ENCODE data around the gene ATF4. TPM values are rescaled to one million over a fixed set of nuclear protein-coding genes. Genes with fewer than 3 reads are reported as not detected.

ATF4 gene
- total and polyA plus RNA-seq, 2 of the 13 experiments (the other 11 are each of a cell fraction or from before 2014, with no cell fraction given) = 486 to 1,297 TPM

DNA sequence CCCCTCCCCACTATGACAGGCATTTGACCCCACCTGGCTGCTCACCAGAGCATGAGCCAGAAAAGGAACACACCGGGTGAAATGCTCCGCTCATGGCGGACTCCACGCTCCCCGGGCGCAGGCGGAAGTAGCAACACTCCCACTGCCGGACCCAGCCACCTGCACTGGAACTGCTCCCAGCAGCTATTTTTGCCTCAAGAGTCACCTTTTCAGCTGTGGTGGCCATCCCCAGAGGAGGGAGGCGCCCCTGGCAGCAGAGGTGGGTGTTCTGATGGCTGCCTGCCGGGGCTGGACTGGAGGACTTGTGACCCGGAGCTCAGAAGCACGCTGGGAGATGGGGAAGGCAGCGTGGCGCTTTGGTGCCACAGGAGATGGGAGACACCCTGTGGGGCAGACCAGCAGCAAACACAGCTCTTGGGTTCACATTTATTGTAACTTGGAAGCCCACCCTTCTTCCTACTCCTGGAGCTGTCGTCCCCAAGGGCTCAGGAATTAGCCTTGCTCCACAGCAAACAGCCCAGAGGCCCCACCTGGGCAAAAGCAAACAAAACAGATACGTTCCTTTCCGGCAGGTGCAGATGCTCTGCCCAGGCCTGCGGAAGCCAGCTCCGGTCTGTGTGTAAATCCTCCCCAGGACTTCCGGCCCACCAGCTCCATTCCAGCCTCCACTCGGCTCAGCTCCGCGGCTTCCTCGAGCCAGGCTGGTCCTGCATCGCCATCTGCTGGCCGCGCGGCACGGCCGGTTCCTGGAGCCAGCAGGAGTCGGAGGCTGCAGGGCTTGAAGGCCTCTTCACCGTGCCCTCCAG, 8.5 kb downstream of the ATF4 start (continued):
- TF ChIP-seq, protein P1, sequence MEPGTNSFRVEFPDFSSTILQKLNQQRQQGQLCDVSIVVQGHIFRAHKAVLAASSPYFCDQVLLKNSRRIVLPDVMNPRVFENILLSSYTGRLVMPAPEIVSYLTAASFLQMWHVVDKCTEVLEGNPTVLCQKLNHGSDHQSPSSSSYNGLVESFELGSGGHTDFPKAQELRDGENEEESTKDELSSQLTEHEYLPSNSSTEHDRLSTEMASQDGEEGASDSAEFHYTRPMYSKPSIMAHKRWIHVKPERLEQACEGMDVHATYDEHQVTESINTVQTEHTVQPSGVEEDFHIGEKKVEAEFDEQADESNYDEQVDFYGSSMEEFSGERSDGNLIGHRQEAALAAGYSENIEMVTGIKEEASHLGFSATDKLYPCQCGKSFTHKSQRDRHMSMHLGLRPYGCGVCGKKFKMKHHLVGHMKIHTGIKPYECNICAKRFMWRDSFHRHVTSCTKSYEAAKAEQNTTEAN (CRISPR knock-in tag; conservative IDR thresholded peaks at IDR 0.05) = no peak; the same call in 1 of the 2 replicates
- TF ChIP-seq, protein P2, sequence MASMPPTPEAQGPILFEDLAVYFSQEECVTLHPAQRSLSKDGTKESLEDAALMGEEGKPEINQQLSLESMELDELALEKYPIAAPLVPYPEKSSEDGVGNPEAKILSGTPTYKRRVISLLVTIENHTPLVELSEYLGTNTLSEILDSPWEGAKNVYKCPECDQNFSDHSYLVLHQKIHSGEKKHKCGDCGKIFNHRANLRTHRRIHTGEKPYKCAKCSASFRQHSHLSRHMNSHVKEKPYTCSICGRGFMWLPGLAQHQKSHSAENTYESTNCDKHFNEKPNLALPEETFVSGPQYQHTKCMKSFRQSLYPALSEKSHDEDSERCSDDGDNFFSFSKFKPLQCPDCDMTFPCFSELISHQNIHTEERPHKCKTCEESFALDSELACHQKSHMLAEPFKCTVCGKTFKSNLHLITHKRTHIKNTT (CRISPR knock-in tag; IDR thresholded peaks at IDR 0.05) = no peak
- TF ChIP-seq ZNF180 (CRISPR knock-in tag; IDR thresholded peaks at IDR 0.05; ENCODE audit: borderline replicate concordance, low read depth) (no peak), ZNF124 (CRISPR knock-in tag; IDR thresholded peaks at IDR 0.05) (peak; percentile 86), ELF1 (CRISPR knock-in tag; IDR thresholded peaks at IDR 0.05) (peak; percentile 84), WIZ (CRISPR knock-in tag; IDR thresholded peaks at IDR 0.05) (no peak), ATAD3A (CRISPR knock-in tag; IDR thresholded peaks at IDR 0.05) (no peak), JUND (CRISPR knock-in tag; IDR thresholded peaks at IDR 0.05) (no peak), IKZF4 (CRISPR knock-in tag; IDR thresholded peaks at IDR 0.05; ENCODE audit: borderline replicate concordance, low read depth, not compliant biosample characterization) (peak; percentile 68), TEAD2 (CRISPR knock-in tag; IDR thresholded peaks at IDR 0.05) (peak; percentile 55; the same call in 1 of the 2 replicates), ZNF557 (CRISPR knock-in tag; IDR thresholded peaks at IDR 0.05) (no peak), TAF15 (IDR thresholded peaks at IDR 0.05; ENCODE audit: low read depth, low read length, poor library complexity, severe bottlenecking) (no peak), ATRX (CRISPR knock-in tag; IDR thresholded peaks at IDR 0.05; ENCODE audit: borderline replicate concordance) (no peak), RARA (CRISPR knock-in tag; IDR thresholded peaks at IDR 0.05) (peak; percentile 75), ADNP (CRISPR knock-in tag; IDR thresholded peaks at IDR 0.05) (no peak; the same call in 1 of the 2 replicates), FOXM1 (CRISPR knock-in tag; IDR thresholded peaks at IDR 0.05) (no peak), ZBTB21 (CRISPR knock-in tag; IDR thresholded peaks at IDR 0.05) (no peak), STAT5B (CRISPR knock-in tag; IDR thresholded peaks at IDR 0.05) (no peak)
- TF ChIP-seq, protein P3, sequence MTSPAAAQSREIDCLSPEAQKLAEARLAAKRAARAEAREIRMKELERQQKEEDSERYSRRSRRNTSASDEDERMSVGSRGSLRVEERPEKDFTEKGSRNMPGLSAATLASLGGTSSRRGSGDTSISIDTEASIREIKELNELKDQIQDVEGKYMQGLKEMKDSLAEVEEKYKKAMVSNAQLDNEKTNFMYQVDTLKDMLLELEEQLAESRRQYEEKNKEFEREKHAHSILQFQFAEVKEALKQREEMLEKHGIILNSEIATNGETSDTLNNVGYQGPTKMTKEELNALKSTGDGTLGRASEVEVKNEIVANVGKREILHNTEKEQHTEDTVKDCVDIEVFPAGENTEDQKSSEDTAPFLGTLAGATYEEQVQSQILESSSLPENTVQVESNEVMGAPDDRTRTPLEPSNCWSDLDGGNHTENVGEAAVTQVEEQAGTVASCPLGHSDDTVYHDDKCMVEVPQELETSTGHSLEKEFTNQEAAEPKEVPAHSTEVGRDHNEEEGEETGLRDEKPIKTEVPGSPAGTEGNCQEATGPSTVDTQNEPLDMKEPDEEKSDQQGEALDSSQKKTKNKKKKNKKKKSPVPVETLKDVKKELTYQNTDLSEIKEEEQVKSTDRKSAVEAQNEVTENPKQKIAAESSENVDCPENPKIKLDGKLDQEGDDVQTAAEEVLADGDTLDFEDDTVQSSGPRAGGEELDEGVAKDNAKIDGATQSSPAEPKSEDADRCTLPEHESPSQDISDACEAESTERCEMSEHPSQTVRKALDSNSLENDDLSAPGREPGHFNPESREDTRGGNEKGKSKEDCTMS (CRISPR knock-in tag; conservative IDR thresholded peaks at IDR 0.05) = no peak
- TF ChIP-seq, protein P4, sequence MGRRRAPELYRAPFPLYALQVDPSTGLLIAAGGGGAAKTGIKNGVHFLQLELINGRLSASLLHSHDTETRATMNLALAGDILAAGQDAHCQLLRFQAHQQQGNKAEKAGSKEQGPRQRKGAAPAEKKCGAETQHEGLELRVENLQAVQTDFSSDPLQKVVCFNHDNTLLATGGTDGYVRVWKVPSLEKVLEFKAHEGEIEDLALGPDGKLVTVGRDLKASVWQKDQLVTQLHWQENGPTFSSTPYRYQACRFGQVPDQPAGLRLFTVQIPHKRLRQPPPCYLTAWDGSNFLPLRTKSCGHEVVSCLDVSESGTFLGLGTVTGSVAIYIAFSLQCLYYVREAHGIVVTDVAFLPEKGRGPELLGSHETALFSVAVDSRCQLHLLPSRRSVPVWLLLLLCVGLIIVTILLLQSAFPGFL (CRISPR knock-in tag; IDR thresholded peaks at IDR 0.05) = no peak

Measured in HepG2 (cell line).